Gastrocnemius medialis (tissue), 4 donors: Measurements from ENCODE around the gene USP32.

ENCODE experiments used
- CTCF ChIP-seq, 5 experiments: fragments of 450-650 bp in 3 of 5; fragments of 200-600 bp in 2 of 5; sonication (generic) in 2 of 5; IDR thresholded peaks in 4 of 5; conservative IDR thresholded peaks in 1 of 5; 1 replicate in 4 of 5; 2 replicates in 1 of 5; pipeline ENCODE4 v1.5.1; 2016 to 2019; ENCODE audit warnings: antibody characterized with exemption in 5 of 5, mild to moderate bottlenecking in 3 of 5, moderate library complexity in 3 of 5
- POLR2A ChIP-seq, 2 donors: fragments of 450-650 bp; IDR thresholded peaks; one replicate each; pipeline ENCODE4 v1.6.1; 2017; ENCODE audit warnings: antibody characterized with exemption in 2 of 2, mild to moderate bottlenecking in 2 of 2, moderate library complexity in 2 of 2

GRCh38 chr17:60333628-60334031, 58.3 kb downstream of the USP32 start:
- no peak for TF ChIP-seq CTCF (IDR thresholded peaks at IDR 0.05 in 4 of 5, conservative IDR thresholded peaks at IDR 0.05 in 1 of 5)
- no peak for TF ChIP-seq POLR2A (IDR thresholded peaks at IDR 0.05)
